ENCODE results near the gene LAMA2. TPM values are rescaled to one million over a fixed set of nuclear protein-coding genes. Genes with fewer than 3 reads are reported as not detected.

The LAMA2 gene
- total and polyA plus RNA-seq, 2 donors (not counting 1 experiment from before 2014, with no cell fraction given): 19.5 to 67.5 TPM

DNA sequence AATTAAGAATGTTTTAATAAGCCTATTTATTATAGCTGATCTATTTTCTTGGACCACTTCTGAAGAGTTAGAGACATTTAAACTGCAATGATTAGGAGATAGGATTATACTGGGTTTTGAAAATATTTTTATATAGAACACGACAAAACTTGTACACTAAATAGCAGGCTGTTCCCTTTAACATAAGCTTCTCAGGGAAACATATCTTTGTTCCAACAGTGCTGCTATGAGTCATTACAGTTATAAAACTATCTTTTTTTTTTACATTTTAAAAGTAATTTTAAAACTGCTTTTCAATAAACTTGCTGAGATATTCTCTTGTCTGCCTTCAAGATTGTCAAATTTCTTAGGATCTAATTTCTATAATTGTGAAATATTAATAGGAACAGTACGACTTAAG is 438.0 kb downstream of the LAMA2 start:
- no peak overlapping the region for H3K9ac ChIP-seq (ENCODE audit: insufficient read depth, low read length)
- no peak for DNase-seq (ENCODE audit: low read depth in 2 of 2)

DNA sequence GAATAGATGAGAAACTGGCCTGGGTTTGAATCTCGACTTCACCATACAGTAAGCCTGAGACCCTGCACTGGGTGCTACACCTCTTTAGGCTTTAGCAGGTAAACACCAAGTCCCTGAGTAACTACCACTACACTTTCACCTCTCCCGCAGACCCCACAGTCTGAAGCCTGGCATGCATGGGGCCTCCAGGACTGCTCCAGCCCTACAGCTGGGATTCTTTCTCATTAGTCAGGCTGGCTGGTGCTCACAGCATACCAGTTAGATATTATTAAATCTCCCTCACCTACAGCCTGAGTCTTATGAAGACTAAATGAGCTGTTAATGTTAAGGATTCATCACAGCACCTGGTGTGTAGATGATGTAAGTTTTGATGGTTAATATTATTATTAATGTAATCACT is 438.4 kb downstream of the LAMA2 start:
- no peaks in the 10 kb centered on the region for H4K20me1 ChIP-seq (ENCODE audit: control insufficient read depth, extremely low read depth, insufficient read depth, low read length)
- no peak overlapping the region for H2AFZ ChIP-seq (ENCODE audit: low read length)
- no peaks in the 10 kb centered on the region for H3K9me3 ChIP-seq (ENCODE audit: control insufficient read depth, insufficient read depth, low read depth, low read length)
- peak in 1 of 2 donors; percentile 10 for DNase-seq (ENCODE audit: low read depth in 2 of 2)
- no peak for TF ChIP-seq EZH2 (IDR thresholded peaks at IDR 0.05; ENCODE audit: low read length, missing control alignments)
- TF ChIP-seq, protein P1, sequence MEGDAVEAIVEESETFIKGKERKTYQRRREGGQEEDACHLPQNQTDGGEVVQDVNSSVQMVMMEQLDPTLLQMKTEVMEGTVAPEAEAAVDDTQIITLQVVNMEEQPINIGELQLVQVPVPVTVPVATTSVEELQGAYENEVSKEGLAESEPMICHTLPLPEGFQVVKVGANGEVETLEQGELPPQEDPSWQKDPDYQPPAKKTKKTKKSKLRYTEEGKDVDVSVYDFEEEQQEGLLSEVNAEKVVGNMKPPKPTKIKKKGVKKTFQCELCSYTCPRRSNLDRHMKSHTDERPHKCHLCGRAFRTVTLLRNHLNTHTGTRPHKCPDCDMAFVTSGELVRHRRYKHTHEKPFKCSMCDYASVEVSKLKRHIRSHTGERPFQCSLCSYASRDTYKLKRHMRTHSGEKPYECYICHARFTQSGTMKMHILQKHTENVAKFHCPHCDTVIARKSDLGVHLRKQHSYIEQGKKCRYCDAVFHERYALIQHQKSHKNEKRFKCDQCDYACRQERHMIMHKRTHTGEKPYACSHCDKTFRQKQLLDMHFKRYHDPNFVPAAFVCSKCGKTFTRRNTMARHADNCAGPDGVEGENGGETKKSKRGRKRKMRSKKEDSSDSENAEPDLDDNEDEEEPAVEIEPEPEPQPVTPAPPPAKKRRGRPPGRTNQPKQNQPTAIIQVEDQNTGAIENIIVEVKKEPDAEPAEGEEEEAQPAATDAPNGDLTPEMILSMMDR (conservative IDR thresholded peaks at IDR 0.05 in 1 of 2, IDR thresholded peaks at IDR 0.05 in 1 of 2; ENCODE audit: low read depth in 1 of 2, low read length in 2 of 2): no peak
- H3K4me3 ChIP-seq (replicated peaks in 1 of 4; ENCODE audit: control extremely low read depth in 1 of 4, insufficient read depth in 1 of 4, low read depth in 3 of 4, low read length in 4 of 4): no peak overlapping the region
- no peak overlapping the region for H3K27ac ChIP-seq (ENCODE audit: insufficient read depth, low read length)
- H3K36me3 ChIP-seq (ENCODE audit: control insufficient read depth, insufficient read depth, low read length): peaks cover 2% of the 10 kb centered on the region
- H3K4me1 ChIP-seq (ENCODE audit: control insufficient read depth, extremely low read depth, insufficient read depth, low read length): no peaks in the 10 kb centered on the region
- no peaks in the 10 kb centered on the region for H3K79me2 ChIP-seq (ENCODE audit: control insufficient read depth, insufficient read depth, low read length)
- H3K4me2 ChIP-seq (ENCODE audit: extremely low read depth, insufficient read depth, low read length): no peak overlapping the region
- no peaks in the 10 kb centered on the region for H3K27me3 ChIP-seq (ENCODE audit: control insufficient read depth, insufficient read depth, low read length)
- H3K9ac ChIP-seq (ENCODE audit: insufficient read depth, low read length): no peak overlapping the region

More for the DNA sequence above, 438.0 kb downstream of the LAMA2 start:
- H2AFZ ChIP-seq (ENCODE audit: low read length): no peak overlapping the region
- no peak overlapping the region for H3K4me3 ChIP-seq (replicated peaks in 1 of 4; ENCODE audit: control extremely low read depth in 1 of 4, insufficient read depth in 1 of 4, low read depth in 3 of 4, low read length in 4 of 4)
- H3K27ac ChIP-seq (ENCODE audit: insufficient read depth, low read length): no peak overlapping the region
- no peaks in the 10 kb centered on the region for H4K20me1 ChIP-seq (ENCODE audit: control insufficient read depth, extremely low read depth, insufficient read depth, low read length)
- no peaks in the 10 kb centered on the region for H3K79me2 ChIP-seq (ENCODE audit: control insufficient read depth, insufficient read depth, low read length)
- H3K4me1 ChIP-seq (ENCODE audit: control insufficient read depth, extremely low read depth, insufficient read depth, low read length): no peaks in the 10 kb centered on the region
- peaks cover 2% of the 10 kb centered on the region for H3K36me3 ChIP-seq (ENCODE audit: control insufficient read depth, insufficient read depth, low read length)
- H3K4me2 ChIP-seq (ENCODE audit: extremely low read depth, insufficient read depth, low read length): no peak overlapping the region
- no peaks in the 10 kb centered on the region for H3K9me3 ChIP-seq (ENCODE audit: control insufficient read depth, insufficient read depth, low read depth, low read length)
- no peak for TF ChIP-seq EZH2 (IDR thresholded peaks at IDR 0.05; ENCODE audit: low read length, missing control alignments)
- TF ChIP-seq, protein P1 (conservative IDR thresholded peaks at IDR 0.05 in 1 of 2, IDR thresholded peaks at IDR 0.05 in 1 of 2; ENCODE audit: low read depth in 1 of 2, low read length in 2 of 2): no peak
- no peaks in the 10 kb centered on the region for H3K27me3 ChIP-seq (ENCODE audit: control insufficient read depth, insufficient read depth, low read length)

DNA sequence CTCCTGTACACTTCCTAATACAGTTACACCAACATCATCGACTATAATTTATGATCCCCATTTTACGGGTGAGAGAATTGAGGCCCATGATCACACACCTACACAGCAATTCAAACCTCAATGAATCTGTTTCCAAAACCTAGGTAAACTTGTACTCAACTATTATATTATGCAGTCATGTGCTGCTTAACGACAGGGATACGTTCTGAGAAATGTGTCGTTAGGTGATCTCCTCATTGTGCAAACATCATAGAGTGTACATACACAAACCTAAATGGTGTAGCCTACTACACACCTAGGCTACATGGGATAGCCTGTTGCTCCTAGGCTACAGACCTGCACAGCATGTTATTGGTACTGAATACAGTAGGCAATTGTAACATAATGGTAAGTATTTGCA is 441.4 kb downstream of the LAMA2 start:
- H3K4me3 ChIP-seq (replicated peaks in 1 of 4; ENCODE audit: control extremely low read depth in 1 of 4, insufficient read depth in 1 of 4, low read depth in 3 of 4, low read length in 4 of 4): no peak overlapping the region
- H3K79me2 ChIP-seq (ENCODE audit: control insufficient read depth, insufficient read depth, low read length): no peaks in the 10 kb centered on the region
- TF ChIP-seq, protein P1 (conservative IDR thresholded peaks at IDR 0.05 in 1 of 2, IDR thresholded peaks at IDR 0.05 in 1 of 2; ENCODE audit: low read depth in 1 of 2, low read length in 2 of 2): no peak
- no peak for TF ChIP-seq EZH2 (IDR thresholded peaks at IDR 0.05; ENCODE audit: low read length, missing control alignments)
- H3K4me2 ChIP-seq (ENCODE audit: extremely low read depth, insufficient read depth, low read length): no peak overlapping the region
- H3K9me3 ChIP-seq (ENCODE audit: control insufficient read depth, insufficient read depth, low read depth, low read length): no peaks in the 10 kb centered on the region
- H3K27me3 ChIP-seq (ENCODE audit: control insufficient read depth, insufficient read depth, low read length): no peaks in the 10 kb centered on the region
- peaks cover 2% of the 10 kb centered on the region for H3K36me3 ChIP-seq (ENCODE audit: control insufficient read depth, insufficient read depth, low read length)
- H3K27ac ChIP-seq (ENCODE audit: insufficient read depth, low read length): no peak overlapping the region
- H4K20me1 ChIP-seq (ENCODE audit: control insufficient read depth, extremely low read depth, insufficient read depth, low read length): no peaks in the 10 kb centered on the region
- no peaks in the 10 kb centered on the region for H3K4me1 ChIP-seq (ENCODE audit: control insufficient read depth, extremely low read depth, insufficient read depth, low read length)
- DNase-seq (ENCODE audit: low read depth in 2 of 2): no peak
- H2AFZ ChIP-seq (ENCODE audit: low read length): no peak overlapping the region
- no peak overlapping the region for H3K9ac ChIP-seq (ENCODE audit: insufficient read depth, low read length)

Data from fibroblast of lung (primary cell).